ENCODE measurements around the gene DLK1.

DLK1 gene

DNA sequence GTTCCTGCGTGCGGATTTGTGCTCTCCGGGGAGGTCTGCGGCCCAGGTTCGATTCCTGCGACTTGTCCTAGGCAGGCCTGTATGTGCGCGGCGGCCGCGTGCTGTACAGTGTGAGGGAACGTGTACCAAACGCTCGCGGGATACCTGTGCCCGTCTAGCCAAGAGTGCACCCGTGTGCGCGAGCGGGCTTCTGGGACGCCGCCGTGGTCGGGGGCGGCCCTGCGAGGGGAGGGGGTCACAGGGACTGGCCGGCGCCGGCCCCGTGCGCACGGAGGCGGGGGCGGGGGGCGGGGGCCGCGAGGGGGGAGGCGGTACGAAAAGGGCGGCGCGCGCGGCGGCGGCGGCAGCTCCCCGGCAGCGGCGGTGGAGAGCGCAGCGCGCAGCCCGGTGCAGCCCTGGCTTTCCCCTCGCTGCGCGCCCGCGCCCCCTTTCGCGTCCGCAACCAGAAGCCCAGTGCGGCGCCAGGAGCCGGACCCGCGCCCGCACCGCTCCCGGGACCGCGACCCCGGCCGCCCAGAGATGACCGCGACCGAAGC, at the start of gene DLK1:
Gene DLK1, plus strand, starts transcription at position 343 of the 536 bp plus-strand sequence. Its CDS starts 177 bp downstream, at position 520.
- no peak for DNase-seq (ENCODE audit: low read depth)

DNA sequence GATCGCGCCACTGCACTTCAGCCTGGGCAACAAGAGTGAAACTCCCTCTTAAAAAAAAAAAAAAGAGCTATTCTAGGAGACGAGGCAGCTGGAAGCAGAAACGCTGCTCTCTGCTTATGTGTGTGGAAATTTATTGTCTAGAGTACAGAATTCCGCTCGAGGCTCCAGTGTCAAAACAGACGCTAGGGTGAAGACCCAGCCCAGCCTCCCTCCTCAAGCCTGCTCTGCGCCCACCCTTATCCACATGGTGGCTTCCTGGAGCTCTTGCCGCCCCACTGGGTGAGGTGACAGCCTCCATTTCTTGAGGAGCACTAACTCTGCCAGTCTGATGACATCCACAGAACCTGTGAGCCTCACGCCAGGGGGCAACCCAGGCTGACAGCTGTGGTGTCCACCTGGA, 49.5 kb upstream of the DLK1 start:
- DNase-seq (ENCODE audit: low read depth), result no peak

DNA sequence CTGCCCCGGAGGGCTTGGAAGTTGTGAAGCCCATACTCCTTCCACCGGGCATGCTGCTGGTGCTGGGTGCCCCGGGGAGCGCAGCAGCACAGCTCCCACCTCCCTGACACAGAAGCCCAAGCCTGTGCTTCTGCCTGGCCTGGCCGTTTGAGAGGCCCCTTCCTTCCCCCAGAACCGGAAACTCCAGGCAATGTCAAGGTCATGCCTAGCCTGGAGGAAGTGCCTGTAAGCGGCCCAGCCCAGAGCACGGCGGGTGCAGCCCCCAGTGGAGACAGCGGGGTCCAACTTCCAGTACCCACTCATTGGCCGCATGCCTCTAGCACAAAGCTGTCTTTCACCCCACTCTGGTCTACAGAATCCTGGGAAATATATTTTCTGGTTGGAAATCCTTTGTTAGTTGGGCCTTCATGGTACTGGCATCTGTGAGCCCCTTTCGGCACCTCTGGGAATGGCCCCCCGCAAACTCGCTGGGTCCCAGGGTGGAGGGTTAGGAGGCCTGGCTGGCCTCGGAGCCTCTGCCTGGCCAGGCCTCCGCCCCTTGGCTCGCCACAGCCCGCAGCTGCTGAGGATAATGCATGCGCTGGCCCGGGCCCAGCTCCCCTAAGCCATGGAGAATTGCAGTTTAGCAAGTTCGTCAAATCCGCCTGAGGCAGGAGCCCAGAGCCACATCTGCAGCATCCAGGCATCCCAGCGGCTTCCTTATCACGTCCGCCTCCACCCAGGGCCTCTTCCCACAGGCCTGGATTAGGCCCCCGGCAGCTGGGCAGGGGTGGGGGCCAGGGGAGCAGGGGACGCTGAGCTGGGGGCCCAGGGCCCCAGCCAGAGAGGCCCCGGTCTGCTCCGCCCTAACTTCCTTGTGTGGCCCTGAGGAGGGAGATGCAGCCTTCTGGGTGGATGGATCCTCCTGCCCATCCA, 48.9 kb upstream of the DLK1 start:
- DNase-seq (ENCODE audit: low read depth), result peak; percentile 76

DNA sequence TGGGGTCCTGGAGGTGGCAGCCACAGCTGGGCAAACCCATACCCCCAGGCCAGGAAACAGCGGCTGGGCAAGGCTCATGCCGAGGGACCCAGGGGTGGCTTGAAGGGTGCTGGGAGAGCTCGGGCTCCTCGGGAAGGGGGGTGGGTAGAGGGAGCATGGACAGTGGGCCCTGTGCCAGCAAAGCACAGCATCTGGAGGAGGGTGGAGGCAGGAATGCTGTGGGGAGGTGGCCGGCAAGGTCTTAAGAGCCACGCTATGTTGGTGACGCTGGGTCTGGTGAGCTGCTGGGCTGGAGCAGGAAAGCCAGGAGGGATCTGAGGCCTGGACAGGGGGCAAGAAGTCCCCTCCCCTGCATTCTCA, 48.2 kb upstream of the DLK1 start:
- DNase-seq (ENCODE audit: low read depth), result no peak

DNA sequence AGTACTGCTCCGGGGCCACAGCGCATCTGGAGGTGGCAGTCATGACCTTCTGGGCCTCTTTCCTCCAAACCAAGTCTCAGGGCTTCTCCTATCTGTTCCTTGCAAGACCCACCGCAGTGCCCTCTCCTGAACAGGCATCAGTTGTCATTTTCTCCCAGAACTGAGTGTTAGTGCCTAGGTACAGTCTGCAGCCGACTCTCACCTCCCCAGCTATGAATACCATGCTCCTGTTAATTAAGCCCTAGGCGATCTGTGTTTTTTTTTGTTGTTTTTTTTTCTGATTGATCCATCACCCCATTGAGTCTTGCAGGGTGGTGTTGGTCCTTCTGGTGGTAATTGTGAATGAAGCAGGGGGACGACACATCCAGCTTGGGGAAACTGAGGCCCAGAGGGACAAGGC, 47.5 kb upstream of the DLK1 start:
- DNase-seq (ENCODE audit: low read depth), result no peak

DNA sequence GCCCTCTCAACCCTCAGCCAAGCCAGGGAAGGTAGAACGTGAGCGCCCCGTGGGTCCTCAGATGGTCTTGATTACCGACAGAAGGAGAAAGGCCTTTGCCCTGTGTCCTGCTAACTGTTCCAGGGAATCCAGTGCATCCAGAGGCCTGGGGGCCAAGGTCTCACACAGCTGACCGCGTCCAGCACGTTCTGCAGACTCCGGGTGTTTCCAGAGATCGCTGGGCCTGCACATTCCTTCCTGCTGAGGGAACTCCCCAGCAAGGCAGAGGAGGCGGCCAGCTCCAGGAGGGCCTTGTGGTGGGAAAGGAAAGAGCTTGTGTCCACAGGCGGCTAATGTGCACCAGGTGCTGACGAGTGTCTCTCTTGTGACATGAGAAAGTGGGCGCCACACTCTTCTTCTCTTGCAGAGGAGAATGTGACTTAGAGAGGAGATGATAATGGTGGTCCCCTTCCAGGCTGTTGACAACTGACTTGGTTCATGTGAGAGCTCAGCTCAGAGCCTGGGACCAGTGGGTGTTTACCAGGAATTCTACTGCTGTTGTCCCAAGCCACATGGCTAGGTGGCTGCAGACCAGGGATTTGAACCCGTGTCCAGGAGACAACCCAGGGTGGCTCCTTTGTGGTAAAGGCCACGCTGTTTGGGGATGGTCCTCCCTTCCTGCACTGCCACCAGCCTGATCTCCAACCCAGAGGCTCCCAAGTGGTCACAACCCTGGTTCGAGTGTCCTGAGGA, 46.8 kb upstream of the DLK1 start:
- DNase-seq (ENCODE audit: low read depth), result peak; percentile 92

DNA sequence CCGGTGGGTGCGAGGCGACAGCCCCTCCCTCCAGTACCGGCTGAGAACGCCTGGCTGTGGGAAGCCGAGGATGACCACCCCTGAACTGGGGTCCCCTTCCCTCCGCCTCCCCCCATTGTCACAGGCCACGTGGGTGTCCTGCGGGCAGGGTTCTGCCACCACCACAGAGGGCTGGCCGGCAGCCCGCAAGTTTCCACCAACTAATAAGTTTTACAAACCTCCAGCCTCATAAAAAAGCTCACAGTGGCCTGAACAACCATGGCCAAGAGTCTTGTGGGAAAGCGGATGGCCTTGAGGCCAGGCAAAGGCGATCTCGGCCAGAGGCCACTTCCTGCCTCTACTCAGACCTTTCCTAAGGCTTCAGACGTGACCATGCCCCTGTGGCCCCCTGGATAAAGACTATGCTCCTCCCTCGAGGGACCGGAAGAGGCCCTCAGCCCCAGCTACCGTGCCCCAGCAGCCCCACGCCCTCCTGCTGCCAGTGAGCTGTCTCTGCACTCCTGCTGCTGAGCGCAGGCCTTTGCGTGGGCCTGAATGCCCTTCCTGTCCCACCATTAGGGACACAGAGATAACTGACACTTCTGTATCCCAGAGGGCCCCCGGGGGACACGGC, 46.1 kb upstream of the DLK1 start:
- no peak for DNase-seq (ENCODE audit: low read depth)

DNA sequence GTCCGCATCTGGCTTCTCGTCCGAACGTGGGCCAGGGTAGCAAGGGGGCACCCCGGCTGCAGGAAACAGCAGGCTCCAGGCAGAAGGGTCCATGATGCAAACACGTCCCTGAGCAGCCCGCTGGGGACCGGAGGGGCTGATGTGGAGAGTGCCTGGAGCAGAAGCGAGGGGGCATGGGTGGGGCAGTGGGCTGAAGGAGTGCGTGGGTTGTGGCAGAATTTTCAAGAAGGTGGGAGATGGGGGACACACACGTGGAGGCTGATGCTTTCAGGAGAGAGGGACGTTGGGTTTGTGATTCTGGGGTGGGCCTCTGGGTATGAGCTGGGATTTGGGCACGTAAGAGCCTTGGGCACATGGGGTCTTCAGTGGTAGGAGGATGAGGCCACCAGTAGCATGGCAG, 45.6 kb upstream of the DLK1 start:
- DNase-seq (ENCODE audit: low read depth), result no peak

DNA sequence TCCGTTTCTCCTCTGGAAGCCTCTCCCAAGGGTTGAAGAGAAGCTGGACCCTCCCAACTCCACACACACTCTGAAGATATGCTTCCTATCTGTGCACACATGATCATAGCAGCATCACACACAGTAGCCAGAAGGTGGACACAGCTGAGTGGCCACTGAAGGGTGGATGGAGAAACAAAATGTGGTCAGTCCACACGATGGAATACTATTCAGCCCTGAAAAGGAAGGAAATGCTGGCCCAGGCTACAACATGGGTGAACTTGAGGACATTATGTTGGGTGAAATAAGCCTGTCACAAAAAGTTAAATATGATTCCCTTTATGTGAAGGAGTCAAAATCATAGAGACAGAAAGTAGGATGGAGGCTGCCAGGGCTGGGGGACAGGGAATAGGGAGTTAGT, 43.9 kb upstream of the DLK1 start:
- DNase-seq (ENCODE audit: low read depth), result no peak

DNA sequence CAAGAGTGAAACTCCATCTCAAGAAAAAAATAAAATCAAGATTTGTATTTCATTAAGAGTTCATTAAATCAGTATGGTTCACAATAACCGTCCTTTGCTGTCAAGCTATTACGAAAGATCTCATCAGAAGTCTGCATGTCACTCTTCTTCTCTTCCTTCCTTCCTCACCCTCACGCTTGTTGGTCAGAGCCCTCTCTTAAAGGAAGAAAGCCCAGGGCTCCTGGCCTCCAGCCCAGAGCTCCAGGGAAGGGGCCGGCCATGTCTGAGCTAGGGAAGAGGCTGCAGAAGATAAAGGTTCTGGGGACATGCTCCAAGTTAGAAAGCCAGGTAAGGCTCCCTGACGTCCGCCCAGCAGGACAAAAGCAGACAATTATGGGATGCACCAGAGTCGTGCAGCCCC, 43.1 kb upstream of the DLK1 start:
- no peak for DNase-seq (ENCODE audit: low read depth)

DNA sequence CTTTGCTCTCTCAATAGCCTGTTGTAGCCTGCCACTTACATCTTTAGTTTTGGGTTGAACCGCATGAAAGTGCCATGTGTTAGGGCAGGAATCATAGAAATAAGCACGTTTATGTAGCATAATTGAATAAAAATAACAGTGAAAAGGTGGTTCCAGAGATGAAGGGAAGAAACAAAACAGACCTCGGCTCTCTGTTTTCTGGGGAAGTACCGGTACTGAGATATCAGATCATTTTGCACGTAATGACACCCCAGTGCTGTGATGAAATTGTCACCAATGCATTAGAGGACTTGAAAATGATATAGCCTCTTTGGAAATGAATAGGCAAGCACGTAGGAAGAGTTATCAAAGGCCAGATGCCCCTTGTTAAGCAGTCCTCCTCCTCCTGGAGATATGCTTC, 42.5 kb upstream of the DLK1 start:
- DNase-seq (ENCODE audit: low read depth), result no peak

DNA sequence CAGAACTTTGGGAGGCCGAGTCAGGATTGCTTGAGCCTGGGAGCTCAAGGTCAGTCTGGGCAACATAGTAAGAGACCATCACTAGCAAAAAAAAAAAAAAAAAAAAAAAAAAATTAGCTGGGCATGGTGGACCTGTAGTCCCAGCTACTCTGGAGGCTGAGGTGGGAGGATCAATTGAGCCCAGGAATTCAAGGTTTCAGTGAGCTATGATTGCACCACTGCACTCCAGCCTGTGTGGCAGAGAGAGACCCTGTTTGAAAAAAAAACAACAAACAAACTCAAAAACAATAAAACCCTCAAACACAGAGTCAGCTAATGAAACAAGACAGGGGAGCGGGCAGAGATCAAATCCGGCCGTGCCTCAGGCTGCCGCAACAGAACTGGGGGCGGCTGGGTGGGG, 41.7 kb upstream of the DLK1 start:
- DNase-seq (ENCODE audit: low read depth), result no peak

DNA sequence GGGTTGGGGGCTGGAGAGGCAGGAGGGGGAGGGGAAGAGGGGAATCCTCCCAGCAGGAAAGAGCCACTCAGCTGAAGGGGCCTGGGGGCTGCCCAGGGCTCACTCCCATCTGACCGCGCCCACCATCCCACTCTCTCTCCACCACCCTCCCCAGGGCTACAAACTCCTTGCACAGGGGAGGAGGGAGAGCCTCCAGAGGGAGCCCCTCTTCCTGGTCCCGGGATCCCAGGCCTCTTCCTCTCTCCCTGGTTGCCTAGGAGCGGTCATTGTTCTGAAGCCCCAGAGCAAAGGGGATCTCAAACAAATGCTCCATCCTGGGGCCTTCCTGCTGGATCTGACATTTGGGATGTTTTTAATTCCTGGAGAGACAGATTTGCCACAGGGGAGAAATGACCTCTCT, 39.8 kb upstream of the DLK1 start:
- no peak for DNase-seq (ENCODE audit: low read depth)

DNA sequence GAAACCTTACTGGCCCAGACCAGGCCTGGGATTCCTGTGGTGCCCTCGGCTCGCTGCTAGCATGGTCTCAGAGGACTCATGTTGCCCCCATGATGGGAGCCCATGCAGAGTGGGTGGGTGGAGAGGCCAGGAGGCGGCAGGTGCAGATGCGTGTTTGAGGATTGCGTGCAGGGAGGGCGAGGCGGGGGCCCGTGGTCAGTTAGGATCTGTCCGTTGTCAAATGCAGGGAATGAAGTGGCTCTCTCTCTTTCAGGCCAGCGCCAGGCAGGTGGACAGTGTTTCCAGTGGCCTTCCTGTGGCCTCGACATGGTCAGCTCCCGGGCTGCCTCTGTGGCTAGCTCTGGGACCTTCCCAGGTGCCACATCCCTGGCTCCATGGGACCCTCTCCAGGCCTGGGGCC, 39.3 kb upstream of the DLK1 start:
- DNase-seq (ENCODE audit: low read depth), result no peak

DNA sequence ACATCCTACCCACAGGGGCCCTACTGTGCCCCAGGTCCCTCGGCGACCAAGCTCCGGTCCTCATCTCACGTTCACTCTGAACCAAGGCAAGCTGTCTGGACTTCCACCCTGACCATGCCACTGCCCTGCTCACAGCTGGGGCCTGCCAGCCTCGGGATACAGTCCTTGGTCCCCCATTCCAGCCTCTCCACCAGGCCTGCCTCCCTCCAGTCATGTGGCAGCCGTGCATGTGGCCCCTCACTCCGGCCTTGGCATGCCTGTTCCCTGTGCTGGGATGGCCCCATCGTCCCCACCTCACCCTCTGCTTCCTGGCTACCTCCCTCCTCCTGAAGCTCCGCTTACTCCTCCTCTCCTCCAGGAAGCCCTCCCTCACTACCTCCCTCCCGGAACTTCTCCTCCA, 38.6 kb upstream of the DLK1 start:
- no peak for DNase-seq (ENCODE audit: low read depth)

DNA sequence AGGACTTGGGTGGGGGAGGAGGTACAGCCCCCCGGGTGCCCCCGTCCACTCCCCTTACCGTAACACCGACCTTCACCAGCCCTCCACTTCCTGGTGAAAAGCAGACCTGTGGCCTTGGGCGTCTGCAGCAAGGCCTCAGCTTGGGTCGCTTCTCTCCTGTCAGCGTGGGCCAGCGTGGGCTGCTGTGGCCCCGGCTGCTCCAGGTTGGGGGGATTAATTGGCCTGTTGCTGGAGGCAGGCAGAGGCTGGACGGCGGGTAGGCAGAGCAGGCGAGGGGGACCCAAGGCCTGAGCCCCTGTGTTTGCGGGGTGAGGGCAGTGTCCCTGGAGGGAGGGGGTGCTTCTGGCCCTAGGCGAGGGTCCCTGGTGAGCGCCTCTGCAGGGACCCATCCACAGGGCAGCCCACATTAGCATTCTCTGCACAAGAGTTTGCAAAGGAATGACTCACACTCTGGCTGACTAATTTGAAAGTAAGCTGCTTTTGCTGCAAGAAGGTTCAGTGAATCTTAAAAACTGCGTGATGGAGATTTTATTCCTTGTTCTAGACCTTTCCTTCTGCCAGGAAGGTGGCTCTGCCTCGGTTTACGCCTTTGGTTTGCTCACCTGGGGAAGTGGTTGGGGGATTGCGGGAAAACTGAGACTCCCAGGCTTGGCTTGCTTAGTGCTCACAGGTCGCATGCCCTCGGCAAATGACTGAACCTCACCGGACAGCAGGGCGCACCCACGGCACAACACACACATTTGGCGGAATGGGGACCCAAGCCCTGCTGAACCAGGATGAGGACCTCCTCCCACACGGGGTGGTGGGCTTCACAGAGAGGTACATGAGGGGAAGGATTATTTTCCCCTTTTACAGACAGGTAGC, 37.9 kb upstream of the DLK1 start:
- DNase-seq (ENCODE audit: low read depth), result peak; percentile 81

DNA sequence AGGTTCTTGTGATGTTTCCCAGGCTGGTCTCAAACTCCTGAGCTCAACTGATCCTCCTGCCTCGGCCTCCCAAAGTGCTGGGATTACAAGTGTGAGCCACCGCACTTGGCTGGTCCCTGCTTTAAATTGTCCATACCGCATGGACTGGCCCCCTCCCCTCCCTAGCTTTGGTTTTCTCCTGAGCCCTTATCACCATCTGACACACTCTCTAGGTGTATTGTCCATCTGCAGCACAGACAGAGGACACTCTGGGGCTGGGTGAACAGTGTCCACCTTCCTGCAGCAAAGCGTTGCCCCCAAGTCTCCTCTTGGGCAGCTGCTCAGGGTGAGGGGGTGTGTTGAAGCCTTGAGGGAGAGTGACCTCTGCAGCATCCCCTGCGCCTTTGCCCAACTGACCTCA, 36.0 kb upstream of the DLK1 start:
- no peak for DNase-seq (ENCODE audit: low read depth)

DNA sequence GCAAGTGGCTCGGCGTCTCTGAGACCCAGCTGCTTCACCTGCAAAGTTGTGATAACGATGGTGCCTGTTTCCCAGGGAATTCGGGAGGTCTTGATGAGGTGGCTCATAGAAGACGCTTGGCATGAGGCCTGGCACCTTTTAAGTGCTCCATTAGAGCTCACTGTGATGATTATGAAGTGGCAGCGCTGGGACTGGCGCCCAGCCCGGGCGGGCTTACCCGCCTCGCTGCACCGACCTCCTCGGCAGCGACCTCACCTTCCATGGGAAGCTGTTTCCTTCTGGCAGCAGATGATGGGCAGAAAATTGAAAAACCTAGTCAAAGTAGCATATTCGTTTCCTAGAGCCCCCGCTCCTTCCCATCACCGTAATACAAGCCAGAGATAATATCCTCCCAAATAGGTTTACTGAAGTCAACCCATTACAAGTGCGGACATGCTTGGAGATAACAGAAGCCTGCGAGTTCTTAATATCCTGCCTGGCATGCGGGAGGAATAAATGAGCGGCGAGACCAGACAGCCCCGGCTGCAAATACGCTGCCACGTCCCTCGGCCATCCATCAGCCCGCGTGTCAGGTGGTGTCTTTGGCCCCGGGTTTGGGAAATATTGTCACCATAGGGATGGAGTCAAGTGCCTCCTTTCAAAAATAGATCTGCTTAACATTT, 35.2 kb upstream of the DLK1 start:
- no peak for DNase-seq (ENCODE audit: low read depth)

DNA sequence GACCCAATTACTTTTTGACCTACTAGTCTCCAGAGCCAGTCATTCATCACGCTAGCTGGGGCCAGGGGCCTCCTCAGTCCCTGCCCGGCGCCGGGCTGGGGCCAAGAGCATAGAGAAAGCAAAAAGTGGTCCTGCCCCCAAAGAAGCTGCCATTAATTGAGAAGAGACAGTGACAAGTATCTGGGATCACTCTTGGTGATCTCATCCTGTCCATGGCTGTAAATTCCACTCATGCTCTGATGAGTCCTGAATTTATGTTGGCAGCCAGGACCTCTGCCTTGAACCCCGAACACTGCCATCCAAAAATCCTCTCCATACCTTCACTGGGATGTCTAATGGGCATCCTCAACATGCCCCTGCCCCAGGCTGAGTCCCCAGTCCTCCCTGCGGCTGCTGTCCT, 34.4 kb upstream of the DLK1 start:
- DNase-seq (ENCODE audit: low read depth), result no peak

DNA sequence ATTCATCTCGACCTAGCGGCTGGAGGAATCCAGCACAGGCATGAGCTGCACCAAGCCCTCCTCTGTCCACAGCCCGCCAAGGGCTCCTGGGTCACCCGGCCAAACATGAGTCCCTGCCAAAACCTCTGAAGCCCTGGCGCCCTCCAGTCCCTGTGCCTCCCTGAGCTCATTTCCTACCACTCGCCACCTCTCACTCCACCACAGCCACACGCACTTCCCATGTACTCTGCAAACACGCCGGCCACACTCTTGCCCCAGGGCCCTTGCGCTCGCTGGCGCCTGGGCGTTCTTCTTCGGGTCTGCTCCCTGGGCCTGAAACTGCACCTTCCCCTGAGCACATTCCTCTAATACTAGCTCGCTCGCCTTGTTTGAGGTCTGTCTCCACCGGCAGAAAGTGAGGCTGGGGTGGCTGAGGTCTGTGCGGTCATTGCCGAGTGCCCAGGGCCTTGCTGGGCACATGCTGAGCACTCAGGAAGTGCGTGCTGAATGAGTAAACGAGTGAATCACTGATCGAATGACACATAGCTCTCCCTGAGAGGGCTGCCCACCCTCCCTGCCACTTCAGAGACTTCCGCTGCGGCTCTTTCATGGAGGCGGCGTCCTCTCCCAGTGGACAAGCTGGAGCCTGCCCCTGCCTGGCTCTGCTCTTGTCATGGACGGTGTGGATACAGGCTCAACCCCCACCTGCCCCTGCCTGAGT, 33.7 kb upstream of the DLK1 start:
- peak; percentile 89 for DNase-seq (ENCODE audit: low read depth)
